Skeletal muscle cell (primary cell): Measurements from ENCODE around the gene TRABD2B.
A peak's percentile ranks its signal among the peaks of the same experiment; 100 is the strongest.

Experiments
- DNase-seq: peaks from one replicate; pipeline ENCODE4 v3.0.0-alpha.2; 2010; ENCODE audit warnings: low read depth
- H3K4me3 ChIP-seq: 2 replicates; pipeline ENCODE4 v1.5.1; 2011; ENCODE audit warnings: low read depth, mild to moderate bottlenecking, control low read depth, low read length, moderate library complexity

Gene TRABD2B

GRCh38 chr1:47727051-47727696 is 270.0 kb downstream of the TRABD2B start:
- DNase-seq = no peak
- no peak overlapping the region for H3K4me3 ChIP-seq

GRCh38 chr1:47725992-47726855 is 271.0 kb downstream of the TRABD2B start:
- DNase-seq = peak; percentile 23
- no peak overlapping the region for H3K4me3 ChIP-seq

GRCh38 chr1:47725511-47725991 is 271.6 kb downstream of the TRABD2B start:
- no peak overlapping the region for H3K4me3 ChIP-seq
- DNase-seq = no peak

GRCh38 chr1:47725000-47725473 is 272.1 kb downstream of the TRABD2B start:
- no peak for DNase-seq

GRCh38 chr1:47724432-47724999 is 272.7 kb downstream of the TRABD2B start:
- no peak overlapping the region for H3K4me3 ChIP-seq
- DNase-seq = no peak

More at GRCh38 chr1:47725000-47725473, 272.1 kb downstream of the TRABD2B start:
- no peak overlapping the region for H3K4me3 ChIP-seq

GRCh38 chr1:47722909-47723580 is 274.1 kb downstream of the TRABD2B start:
- DNase-seq = no peak
- H3K4me3 ChIP-seq = no peak overlapping the region

- DNase-seq = no peak
- no peak overlapping the region for H3K4me3 ChIP-seq
Measured at GRCh38 chr1:47722101-47722500, 275.1 kb downstream of the TRABD2B start.

GRCh38 chr1:47720111-47720510 is 277.1 kb downstream of the TRABD2B start:
- no peak for DNase-seq
- H3K4me3 ChIP-seq = no peak overlapping the region

GRCh38 chr1:47717341-47717740 is 279.8 kb downstream of the TRABD2B start:
- H3K4me3 ChIP-seq = no peak overlapping the region
- no peak for DNase-seq

- DNase-seq = no peak
- H3K4me3 ChIP-seq = no peak overlapping the region
Measured at GRCh38 chr1:47713975-47714767, 283.0 kb downstream of the TRABD2B start.

GRCh38 chr1:47713333-47713953 is 283.7 kb downstream of the TRABD2B start:
- H3K4me3 ChIP-seq = no peak overlapping the region
- DNase-seq = no peak

- H3K4me3 ChIP-seq = no peak overlapping the region
- no peak for DNase-seq
Measured at GRCh38 chr1:47712596-47713299, 284.4 kb downstream of the TRABD2B start.

GRCh38 chr1:47711848-47712492 is 285.2 kb downstream of the TRABD2B start:
- H3K4me3 ChIP-seq = no peak overlapping the region
- DNase-seq = no peak

GRCh38 chr1:47711184-47711847 is 285.9 kb downstream of the TRABD2B start:
- no peak overlapping the region for H3K4me3 ChIP-seq
- no peak for DNase-seq
